ENCODE measurements around the gene SLBP. TPM values are rescaled to one million over a fixed set of nuclear protein-coding genes. Genes with fewer than 3 reads are reported as not detected.

The SLBP gene
- total RNA-seq, 1 donor from 2014 or later, result 54.3 TPM

- DNase-seq (ENCODE audit: low spot score, unreplicated experiment), result no peak
- Mint-ChIP-seq H3K27me3 (no peaks in the 10 kb centered on the region), H3K4me1 (ENCODE audit: low read depth) (no peaks in the 10 kb centered on the region), H3K9me3 (ENCODE audit: low read depth) (no peaks in the 10 kb centered on the region), H3K4me3 (ENCODE audit: low read depth) (no peak overlapping the region), H3K27ac (no peak overlapping the region), H3K36me3 (ENCODE audit: insufficient read depth) (no peaks in the 10 kb centered on the region)
- TF ChIP-seq, protein P1, sequence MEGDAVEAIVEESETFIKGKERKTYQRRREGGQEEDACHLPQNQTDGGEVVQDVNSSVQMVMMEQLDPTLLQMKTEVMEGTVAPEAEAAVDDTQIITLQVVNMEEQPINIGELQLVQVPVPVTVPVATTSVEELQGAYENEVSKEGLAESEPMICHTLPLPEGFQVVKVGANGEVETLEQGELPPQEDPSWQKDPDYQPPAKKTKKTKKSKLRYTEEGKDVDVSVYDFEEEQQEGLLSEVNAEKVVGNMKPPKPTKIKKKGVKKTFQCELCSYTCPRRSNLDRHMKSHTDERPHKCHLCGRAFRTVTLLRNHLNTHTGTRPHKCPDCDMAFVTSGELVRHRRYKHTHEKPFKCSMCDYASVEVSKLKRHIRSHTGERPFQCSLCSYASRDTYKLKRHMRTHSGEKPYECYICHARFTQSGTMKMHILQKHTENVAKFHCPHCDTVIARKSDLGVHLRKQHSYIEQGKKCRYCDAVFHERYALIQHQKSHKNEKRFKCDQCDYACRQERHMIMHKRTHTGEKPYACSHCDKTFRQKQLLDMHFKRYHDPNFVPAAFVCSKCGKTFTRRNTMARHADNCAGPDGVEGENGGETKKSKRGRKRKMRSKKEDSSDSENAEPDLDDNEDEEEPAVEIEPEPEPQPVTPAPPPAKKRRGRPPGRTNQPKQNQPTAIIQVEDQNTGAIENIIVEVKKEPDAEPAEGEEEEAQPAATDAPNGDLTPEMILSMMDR (IDR thresholded peaks at IDR 0.05; ENCODE audit: unreplicated experiment), result no peak
Measured at GRCh38 chr4:1658581-1658980, 53.5 kb downstream of the SLBP start.

DNA sequence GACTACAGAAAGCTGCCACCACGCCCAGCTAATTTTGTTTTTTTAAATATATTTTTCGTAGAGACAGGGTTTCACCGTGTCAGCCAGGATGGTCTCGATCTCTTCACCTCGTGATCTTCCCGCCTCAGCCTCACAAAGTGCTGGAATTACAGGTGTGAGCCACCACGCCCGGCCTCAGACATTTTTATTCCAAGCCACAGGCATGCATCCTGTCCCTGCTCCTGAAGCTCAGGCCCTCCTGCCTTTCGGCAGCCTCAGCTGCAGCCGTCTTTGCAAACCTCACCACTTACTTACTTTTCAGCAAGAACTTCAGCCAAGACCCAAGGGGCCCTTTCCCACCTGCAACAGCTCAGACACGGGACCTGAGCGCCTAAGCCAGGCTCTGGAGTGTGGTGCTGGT is 54.0 kb downstream of the SLBP start:
- Mint-ChIP-seq H3K27ac (no peak overlapping the region), H3K27me3 (no peaks in the 10 kb centered on the region), H3K4me1 (ENCODE audit: low read depth) (no peaks in the 10 kb centered on the region), H3K4me3 (ENCODE audit: low read depth) (no peak overlapping the region), H3K36me3 (ENCODE audit: insufficient read depth) (no peaks in the 10 kb centered on the region), H3K9me3 (ENCODE audit: low read depth) (no peaks in the 10 kb centered on the region)
- no peak for DNase-seq (ENCODE audit: low spot score, unreplicated experiment)
- TF ChIP-seq, protein P1 (IDR thresholded peaks at IDR 0.05; ENCODE audit: unreplicated experiment), result no peak

DNA sequence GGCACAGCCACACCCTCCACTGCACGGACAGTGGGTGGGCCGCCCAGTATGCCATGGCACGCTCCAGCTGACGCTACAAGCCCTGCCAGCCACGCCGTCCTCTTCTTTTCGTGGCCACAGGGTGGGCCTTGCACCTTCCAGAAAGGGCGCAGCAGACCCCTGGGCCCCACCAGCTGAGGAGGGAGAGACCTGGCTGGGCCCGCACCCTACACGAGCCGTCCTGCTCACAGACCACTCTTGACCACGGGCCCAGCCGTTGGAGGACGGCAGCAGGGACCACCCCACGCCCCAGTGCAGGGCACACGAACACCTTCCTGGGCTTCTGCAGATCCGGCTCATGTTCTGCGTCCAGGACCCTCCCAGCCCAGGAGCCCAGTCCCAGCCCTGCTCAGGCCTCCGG is 55.1 kb downstream of the SLBP start:
- Mint-ChIP-seq H3K27ac (no peak overlapping the region), H3K9me3 (ENCODE audit: low read depth) (no peaks in the 10 kb centered on the region), H3K27me3 (no peaks in the 10 kb centered on the region), H3K4me3 (ENCODE audit: low read depth) (no peak overlapping the region), H3K4me1 (ENCODE audit: low read depth) (no peaks in the 10 kb centered on the region), H3K36me3 (ENCODE audit: insufficient read depth) (no peaks in the 10 kb centered on the region)
- TF ChIP-seq, protein P1 (IDR thresholded peaks at IDR 0.05; ENCODE audit: unreplicated experiment), result no peak
- no peak for DNase-seq (ENCODE audit: low spot score, unreplicated experiment)

- Mint-ChIP-seq H3K27me3 (no peaks in the 10 kb centered on the region), H3K36me3 (ENCODE audit: insufficient read depth) (no peaks in the 10 kb centered on the region), H3K4me1 (ENCODE audit: low read depth) (no peaks in the 10 kb centered on the region), H3K27ac (no peak overlapping the region), H3K4me3 (ENCODE audit: low read depth) (no peak overlapping the region), H3K9me3 (ENCODE audit: low read depth) (no peaks in the 10 kb centered on the region)
- no peak for DNase-seq (ENCODE audit: low spot score, unreplicated experiment)
- TF ChIP-seq, protein P1 (IDR thresholded peaks at IDR 0.05; ENCODE audit: unreplicated experiment), result no peak
Measured at GRCh38 chr4:1656132-1656531, 56.0 kb downstream of the SLBP start.

DNA sequence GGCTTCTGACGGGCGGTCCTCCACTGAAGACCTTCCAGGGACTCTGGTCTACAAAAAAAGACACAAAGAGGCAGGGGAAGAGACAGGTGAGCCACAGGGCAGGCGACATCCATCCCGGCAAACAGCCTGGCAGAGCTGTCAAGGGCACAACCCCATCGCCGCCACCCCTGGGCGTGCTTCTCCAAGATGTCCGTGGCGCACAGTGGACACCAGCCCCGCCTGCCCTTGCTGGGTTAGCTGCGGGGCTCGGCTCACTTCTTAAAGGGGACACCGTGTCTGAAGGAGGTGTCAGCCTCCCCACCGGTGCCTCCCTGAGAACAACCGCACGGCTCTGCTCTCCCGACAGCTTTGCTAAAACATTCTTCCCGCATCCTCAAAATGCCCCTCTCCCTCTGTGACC is 56.4 kb downstream of the SLBP start:
- Mint-ChIP-seq H3K4me1 (ENCODE audit: low read depth) (no peaks in the 10 kb centered on the region), H3K27me3 (no peaks in the 10 kb centered on the region), H3K4me3 (ENCODE audit: low read depth) (no peak overlapping the region), H3K27ac (no peak overlapping the region), H3K9me3 (ENCODE audit: low read depth) (no peaks in the 10 kb centered on the region), H3K36me3 (ENCODE audit: insufficient read depth) (no peaks in the 10 kb centered on the region)
- DNase-seq (ENCODE audit: low spot score, unreplicated experiment), result no peak
- TF ChIP-seq, protein P1 (IDR thresholded peaks at IDR 0.05; ENCODE audit: unreplicated experiment), result no peak
